B cell (primary cell): Measurements from ENCODE around the gene PCSK1N.

ENCODE experiments used
- EZH2 ChIP-seq: IDR thresholded peaks from 2 replicates; pipeline ENCODE4 v1.6.1; 2012; ENCODE audit warnings: borderline replicate concordance, low read depth, mild to moderate bottlenecking, moderate library complexity, low read length; ENCODE audit not compliant: insufficient read depth, poor library complexity, severe bottlenecking
- TF ChIP-seq, protein P1 (sequence below): fragments of 200-600 bp; IDR thresholded peaks from one replicate; pipeline ENCODE4 v1.8.0; 2022; ENCODE audit warnings: antibody characterized with exemption, mild to moderate bottlenecking

DNA sequence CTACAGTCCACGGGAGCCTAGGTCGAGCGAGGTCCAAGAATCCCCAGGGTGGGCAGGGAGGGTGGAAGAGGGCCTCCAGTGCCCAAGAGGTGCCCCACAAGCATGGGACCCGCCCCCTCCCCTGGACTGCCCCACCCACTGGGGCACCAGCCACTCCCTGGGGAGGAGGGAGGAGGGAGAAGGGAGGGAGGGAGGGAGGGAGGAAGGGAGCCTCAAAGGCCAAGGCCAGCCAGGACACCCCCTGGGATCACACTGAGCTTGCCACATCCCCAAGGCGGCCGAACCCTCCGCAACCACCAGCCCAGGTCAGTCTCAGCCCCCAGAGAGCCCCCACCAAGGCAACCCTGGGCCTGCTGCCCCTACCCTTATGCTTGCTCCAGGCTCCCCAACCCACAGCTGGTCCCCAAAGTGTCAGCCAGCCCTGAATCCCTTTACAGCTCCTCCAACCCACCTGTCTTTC, 49.0 kb downstream of the PCSK1N start, which contains the start of gene GATA1:
- TF ChIP-seq, protein P1, sequence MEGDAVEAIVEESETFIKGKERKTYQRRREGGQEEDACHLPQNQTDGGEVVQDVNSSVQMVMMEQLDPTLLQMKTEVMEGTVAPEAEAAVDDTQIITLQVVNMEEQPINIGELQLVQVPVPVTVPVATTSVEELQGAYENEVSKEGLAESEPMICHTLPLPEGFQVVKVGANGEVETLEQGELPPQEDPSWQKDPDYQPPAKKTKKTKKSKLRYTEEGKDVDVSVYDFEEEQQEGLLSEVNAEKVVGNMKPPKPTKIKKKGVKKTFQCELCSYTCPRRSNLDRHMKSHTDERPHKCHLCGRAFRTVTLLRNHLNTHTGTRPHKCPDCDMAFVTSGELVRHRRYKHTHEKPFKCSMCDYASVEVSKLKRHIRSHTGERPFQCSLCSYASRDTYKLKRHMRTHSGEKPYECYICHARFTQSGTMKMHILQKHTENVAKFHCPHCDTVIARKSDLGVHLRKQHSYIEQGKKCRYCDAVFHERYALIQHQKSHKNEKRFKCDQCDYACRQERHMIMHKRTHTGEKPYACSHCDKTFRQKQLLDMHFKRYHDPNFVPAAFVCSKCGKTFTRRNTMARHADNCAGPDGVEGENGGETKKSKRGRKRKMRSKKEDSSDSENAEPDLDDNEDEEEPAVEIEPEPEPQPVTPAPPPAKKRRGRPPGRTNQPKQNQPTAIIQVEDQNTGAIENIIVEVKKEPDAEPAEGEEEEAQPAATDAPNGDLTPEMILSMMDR, result no peak
- TF ChIP-seq EZH2, result no peak
